ENCODE data around the gene IER5. TPM values are rescaled to one million over a fixed set of nuclear protein-coding genes. Genes with fewer than 3 reads are reported as not detected.

Gene IER5
- total and polyA plus RNA-seq, 9 of the 15 experiments (the other 6 are each of a cell fraction or from before 2014, with no cell fraction given), result 2.4 to 32.1 (median 12.0) TPM

DNA sequence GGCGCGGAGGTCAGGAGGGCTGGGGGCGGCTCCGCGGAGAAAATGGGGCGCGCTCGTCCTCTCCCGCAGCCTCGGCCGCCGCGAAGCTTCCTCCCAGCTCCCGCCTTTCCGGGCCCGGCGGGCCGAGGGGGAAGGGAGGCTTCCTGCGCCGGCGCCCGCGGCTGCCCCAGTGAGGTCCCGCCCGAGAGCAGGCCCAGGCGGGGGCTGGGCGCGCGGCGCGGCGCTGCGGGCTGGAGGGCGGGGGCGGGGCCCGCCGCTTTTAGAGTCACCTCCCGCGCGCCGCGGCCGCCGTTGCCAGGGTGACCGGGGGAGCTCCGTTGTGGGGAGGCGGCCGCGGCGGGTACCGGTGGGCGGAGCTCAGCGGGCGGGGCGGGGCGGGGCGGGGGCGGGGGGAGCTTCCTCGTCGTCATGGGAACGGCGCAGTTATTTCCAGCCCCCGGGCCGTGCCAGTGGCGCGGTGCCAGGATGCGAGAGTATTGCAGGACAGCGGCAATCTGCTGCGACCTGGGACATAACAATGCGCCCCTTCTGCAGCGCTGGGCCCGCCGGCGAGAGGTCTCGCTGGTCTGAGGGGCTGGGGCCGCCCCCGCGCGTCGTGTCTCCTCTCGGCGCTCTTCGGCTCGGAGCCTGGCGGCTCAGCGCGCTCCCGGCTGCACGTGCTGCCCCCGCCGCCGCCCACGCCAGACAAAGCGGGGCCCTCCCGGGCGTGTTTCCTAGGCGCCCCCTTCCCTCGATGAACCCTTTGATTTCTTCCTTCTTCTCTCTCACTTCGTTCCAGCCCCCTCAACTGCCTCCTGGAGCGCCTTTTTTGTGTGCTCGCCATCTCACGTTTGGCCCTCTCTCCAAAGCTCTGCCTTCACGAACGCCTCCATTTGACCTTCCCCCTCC, 16.9 kb downstream of the IER5 start (continued):
- TF ChIP-seq HMBOX1 (IDR thresholded peaks at IDR 0.05) (no peak), BRCA1 (IDR thresholded peaks at IDR 0.05) (no peak), BRCA1 (CRISPR knock-in tag; IDR thresholded peaks at IDR 0.05) (no peak), TAF1 (IDR thresholded peaks at IDR 0.05; ENCODE audit: control insufficient read depth, extremely low read depth, insufficient read depth, low read length, severe bottlenecking) (peak; percentile 71), ZNF232 (CRISPR knock-in tag; IDR thresholded peaks at IDR 0.05) (no peak), MLX (CRISPR knock-in tag; conservative IDR thresholded peaks at IDR 0.05) (no peak), NONO (IDR thresholded peaks at IDR 0.05; ENCODE audit: low read depth in 2 of 2, low read length in 1 of 2) (peak; percentile 25 to 80; a peak in 1 of 4 replicates), ZNF57 (CRISPR knock-in tag; IDR thresholded peaks at IDR 0.05) (no peak), PCBP2 (IDR thresholded peaks at IDR 0.05; ENCODE audit: low read depth, low read length, poor library complexity, severe bottlenecking) (no peak), ZNF583 (CRISPR knock-in tag; IDR thresholded peaks at IDR 0.05) (0 out of 2 replicates have a peak, but pooled peaks have one; percentile 30), TGIF2 (CRISPR knock-in tag; IDR thresholded peaks at IDR 0.05) (0 out of 2 replicates have a peak, but pooled peaks have one; percentile 62), RFX5 (IDR thresholded peaks at IDR 0.05; ENCODE audit: low read depth, low read length) (no peak), VEZF1 (CRISPR knock-in tag; IDR thresholded peaks at IDR 0.05) (peak; percentile 98), GABPB1 (CRISPR knock-in tag; IDR thresholded peaks at IDR 0.05) (peak; percentile 69; the same call in 1 of the 2 replicates), MTA3 (IDR thresholded peaks at IDR 0.05; ENCODE audit: borderline replicate concordance) (no peak; the same call in 1 of the 2 replicates)
- TF ChIP-seq, protein P1, sequence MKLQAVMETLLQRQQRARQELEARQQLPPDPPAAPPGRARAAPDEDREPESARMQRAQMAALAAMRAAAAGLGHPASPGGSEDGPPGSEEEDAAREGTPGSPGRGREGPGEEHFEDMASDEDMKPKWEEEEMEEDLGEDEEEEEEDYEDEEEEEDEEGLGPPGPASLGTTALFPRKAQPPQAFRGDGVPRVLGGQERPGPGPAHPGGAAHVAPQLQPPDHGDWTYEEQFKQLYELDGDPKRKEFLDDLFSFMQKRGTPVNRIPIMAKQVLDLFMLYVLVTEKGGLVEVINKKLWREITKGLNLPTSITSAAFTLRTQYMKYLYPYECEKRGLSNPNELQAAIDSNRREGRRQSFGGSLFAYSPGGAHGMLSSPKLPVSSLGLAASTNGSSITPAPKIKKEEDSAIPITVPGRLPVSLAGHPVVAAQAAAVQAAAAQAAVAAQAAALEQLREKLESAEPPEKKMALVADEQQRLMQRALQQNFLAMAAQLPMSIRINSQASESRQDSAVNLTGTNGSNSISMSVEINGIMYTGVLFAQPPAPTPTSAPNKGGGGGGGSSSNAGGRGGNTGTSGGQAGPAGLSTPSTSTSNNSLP (IDR thresholded peaks at IDR 0.05; ENCODE audit: borderline replicate concordance, low read depth, low read length), result no peak
- TF ChIP-seq, protein P2, sequence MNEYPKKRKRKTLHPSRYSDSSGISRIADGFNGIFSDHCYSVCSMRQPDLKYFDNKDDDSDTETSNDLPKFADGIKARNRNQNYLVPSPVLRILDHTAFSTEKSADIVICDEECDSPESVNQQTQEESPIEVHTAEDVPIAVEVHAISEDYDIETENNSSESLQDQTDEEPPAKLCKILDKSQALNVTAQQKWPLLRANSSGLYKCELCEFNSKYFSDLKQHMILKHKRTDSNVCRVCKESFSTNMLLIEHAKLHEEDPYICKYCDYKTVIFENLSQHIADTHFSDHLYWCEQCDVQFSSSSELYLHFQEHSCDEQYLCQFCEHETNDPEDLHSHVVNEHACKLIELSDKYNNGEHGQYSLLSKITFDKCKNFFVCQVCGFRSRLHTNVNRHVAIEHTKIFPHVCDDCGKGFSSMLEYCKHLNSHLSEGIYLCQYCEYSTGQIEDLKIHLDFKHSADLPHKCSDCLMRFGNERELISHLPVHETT (CRISPR knock-in tag; conservative IDR thresholded peaks at IDR 0.05 in 1 of 2, IDR thresholded peaks at IDR 0.05 in 1 of 2), result peak in 1 of 2 experiments; percentile 92; a peak in 2 of 4 replicates
